Measurements from ENCODE around the gene UBE2QL1. TPM values are rescaled to one million over a fixed set of nuclear protein-coding genes. Genes with fewer than 3 reads are reported as not detected.

The UBE2QL1 gene
- total RNA-seq, 4 donors from 2014 or later = 0.37 to 0.96 (median 0.64) TPM; not detected in 1

DNA sequence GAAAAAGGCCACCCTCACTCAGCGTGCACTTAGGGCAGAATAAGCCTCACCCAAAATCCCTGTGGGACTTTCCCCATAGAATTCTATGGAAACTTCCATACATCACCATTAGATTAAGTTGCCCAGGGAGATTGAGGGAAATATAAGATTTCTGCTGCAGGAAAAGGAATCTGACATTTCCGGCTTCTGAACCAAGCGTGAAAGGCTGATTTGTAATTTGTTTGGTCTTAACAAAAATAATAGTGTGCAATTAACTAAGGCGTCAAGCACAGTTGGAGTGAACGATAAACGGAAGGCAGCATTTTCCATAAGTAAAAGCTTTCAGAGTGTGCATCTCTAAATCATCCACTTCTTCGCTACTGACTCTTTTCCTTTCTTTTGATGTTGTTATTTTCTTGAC, 14.0 kb downstream of the UBE2QL1 start:
- H3K27ac ChIP-seq = no peak overlapping the region
- H3K9me3 ChIP-seq = no peaks in the 10 kb centered on the region
- intact Hi-C loops (cut with DNase I; ENCODE audit: low total_unique reads) = no loop called here
- DNase-seq = no peak
- TF ChIP-seq POLR2A (IDR thresholded peaks at IDR 0.05) (no peak), EP300 (IDR thresholded peaks at IDR 0.05; ENCODE audit: low read depth) (no peak), POLR2AphosphoS5 (IDR thresholded peaks at IDR 0.05) (no peak)
- TF ChIP-seq, protein P1, sequence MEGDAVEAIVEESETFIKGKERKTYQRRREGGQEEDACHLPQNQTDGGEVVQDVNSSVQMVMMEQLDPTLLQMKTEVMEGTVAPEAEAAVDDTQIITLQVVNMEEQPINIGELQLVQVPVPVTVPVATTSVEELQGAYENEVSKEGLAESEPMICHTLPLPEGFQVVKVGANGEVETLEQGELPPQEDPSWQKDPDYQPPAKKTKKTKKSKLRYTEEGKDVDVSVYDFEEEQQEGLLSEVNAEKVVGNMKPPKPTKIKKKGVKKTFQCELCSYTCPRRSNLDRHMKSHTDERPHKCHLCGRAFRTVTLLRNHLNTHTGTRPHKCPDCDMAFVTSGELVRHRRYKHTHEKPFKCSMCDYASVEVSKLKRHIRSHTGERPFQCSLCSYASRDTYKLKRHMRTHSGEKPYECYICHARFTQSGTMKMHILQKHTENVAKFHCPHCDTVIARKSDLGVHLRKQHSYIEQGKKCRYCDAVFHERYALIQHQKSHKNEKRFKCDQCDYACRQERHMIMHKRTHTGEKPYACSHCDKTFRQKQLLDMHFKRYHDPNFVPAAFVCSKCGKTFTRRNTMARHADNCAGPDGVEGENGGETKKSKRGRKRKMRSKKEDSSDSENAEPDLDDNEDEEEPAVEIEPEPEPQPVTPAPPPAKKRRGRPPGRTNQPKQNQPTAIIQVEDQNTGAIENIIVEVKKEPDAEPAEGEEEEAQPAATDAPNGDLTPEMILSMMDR (IDR thresholded peaks at IDR 0.05) = no peak
- H3K36me3 ChIP-seq = no peaks in the 10 kb centered on the region
- in situ Hi-C loops (cut with MboI; ENCODE audit: low pct_ligation_motif_present in 1 of 4, low pct_unique_long_range_greater_than_20kb in 1 of 4, low sequenced_read_pairs in 3 of 4) = no loop called here
- 72 to 77% methylated on average over 7 of the region's 7 CpGs for WGBS, 2 donors (ENCODE audit: low coverage in 1 of 2)
- no peaks in the 10 kb centered on the region for H3K4me1 ChIP-seq
- H3K27me3 ChIP-seq = no peaks in the 10 kb centered on the region
- no peak overlapping the region for H3K4me3 ChIP-seq

DNA sequence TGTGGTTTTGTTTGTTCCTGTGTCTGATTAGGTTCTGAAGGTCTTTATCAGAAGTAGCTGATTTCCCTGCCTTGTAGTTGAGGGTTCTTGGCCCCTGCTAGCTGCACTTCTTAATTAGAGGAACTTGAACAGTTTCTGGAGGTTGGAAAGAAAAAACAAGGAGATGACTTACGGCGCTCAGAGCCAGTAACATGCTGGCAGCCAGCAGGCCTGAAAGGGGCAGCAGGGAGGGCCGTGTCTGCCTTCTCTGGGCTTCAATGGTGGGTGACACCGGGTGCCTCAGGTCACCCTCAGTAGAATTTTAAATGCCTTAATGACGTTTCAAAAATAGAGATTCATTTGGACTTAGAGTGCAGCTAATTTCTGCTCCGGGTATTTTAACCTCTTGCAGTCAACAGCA, 15.8 kb downstream of the UBE2QL1 start:
- TF ChIP-seq, protein P1 (IDR thresholded peaks at IDR 0.05) = no peak
- TF ChIP-seq EP300 (IDR thresholded peaks at IDR 0.05; ENCODE audit: low read depth) = no peak
- TF ChIP-seq POLR2AphosphoS5 (IDR thresholded peaks at IDR 0.05) = no peak
- no peak for TF ChIP-seq POLR2A (IDR thresholded peaks at IDR 0.05)
- no peak overlapping the region for H3K27ac ChIP-seq
- H3K27me3 ChIP-seq = no peaks in the 10 kb centered on the region
- DNase-seq = no peak
- H3K9me3 ChIP-seq = no peaks in the 10 kb centered on the region
- intact Hi-C loops (cut with DNase I; ENCODE audit: low total_unique reads) = no loop called here
- 70 to 75% methylated on average over 6 of the region's 6 CpGs for WGBS, 2 donors (ENCODE audit: low coverage in 1 of 2)
- H3K4me3 ChIP-seq = no peak overlapping the region
- in situ Hi-C loops (cut with MboI; ENCODE audit: low pct_ligation_motif_present in 1 of 4, low pct_unique_long_range_greater_than_20kb in 1 of 4, low sequenced_read_pairs in 3 of 4) = no loop called here
- no peaks in the 10 kb centered on the region for H3K4me1 ChIP-seq
- H3K36me3 ChIP-seq = no peaks in the 10 kb centered on the region

DNA sequence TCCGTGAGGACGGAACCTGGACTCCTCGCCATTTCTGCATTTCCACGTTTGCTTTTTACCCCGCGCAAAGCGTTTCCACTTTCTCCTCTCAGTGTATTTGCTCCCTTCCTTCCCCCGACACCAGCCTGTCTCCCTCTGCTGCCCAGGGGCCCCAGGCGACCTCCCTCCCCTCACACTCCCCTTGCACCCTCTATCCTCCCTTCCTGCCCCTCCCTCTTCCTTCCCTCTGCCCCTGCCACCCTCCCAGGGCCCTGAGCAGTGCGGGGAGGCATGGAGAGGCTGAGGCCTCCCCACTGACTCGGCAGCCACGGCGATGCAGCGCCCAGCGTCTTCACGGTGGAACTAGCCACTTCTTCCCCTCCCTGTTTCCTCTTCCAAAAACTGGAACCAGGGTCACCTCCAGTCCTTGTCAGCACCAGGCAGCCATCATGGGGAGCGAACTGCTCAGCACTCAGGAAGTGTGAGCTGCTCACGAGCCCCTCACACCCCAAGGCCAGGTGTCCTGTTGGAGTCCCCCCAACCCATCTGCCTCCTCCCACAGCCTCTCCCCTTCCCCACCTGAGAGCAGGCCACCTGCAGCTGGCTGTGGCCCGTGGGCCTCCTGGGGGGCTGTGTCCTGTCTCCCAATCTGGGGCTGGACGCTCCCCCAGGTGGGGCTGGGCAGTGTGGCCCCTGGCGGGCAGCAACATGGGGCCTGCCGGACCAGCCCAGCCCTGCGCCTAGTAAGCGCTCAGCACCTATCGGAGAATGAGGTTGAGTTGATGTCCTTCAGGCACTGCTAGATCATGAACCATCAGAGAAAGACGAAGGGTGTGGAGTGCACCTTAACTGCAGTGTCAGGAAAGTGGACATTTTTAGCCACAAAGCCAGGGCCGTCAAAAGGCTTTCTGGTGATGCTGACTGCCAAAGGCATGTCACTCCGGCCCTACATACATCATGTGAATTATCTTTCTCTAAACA, 17.5 kb downstream of the UBE2QL1 start:
- no peak overlapping the region for H3K4me3 ChIP-seq
- H3K9me3 ChIP-seq = no peaks in the 10 kb centered on the region
- no peaks in the 10 kb centered on the region for H3K4me1 ChIP-seq
- in situ Hi-C loops (cut with MboI; ENCODE audit: low pct_ligation_motif_present in 1 of 4, low pct_unique_long_range_greater_than_20kb in 1 of 4, low sequenced_read_pairs in 3 of 4) = no loop called here
- peak overlapping the region in 1 of 4 donors; percentile 34 for H3K27ac ChIP-seq
- no peak for DNase-seq
- no peaks in the 10 kb centered on the region for H3K36me3 ChIP-seq
- intact Hi-C loops (cut with DNase I; ENCODE audit: low total_unique reads) = no loop called here
- TF ChIP-seq, protein P1 (IDR thresholded peaks at IDR 0.05) = no peak
- 66 to 67% methylated on average over 14 to 28 of the region's 28 CpGs for WGBS, 2 donors (ENCODE audit: low coverage in 1 of 2)
- H3K27me3 ChIP-seq = no peaks in the 10 kb centered on the region

DNA sequence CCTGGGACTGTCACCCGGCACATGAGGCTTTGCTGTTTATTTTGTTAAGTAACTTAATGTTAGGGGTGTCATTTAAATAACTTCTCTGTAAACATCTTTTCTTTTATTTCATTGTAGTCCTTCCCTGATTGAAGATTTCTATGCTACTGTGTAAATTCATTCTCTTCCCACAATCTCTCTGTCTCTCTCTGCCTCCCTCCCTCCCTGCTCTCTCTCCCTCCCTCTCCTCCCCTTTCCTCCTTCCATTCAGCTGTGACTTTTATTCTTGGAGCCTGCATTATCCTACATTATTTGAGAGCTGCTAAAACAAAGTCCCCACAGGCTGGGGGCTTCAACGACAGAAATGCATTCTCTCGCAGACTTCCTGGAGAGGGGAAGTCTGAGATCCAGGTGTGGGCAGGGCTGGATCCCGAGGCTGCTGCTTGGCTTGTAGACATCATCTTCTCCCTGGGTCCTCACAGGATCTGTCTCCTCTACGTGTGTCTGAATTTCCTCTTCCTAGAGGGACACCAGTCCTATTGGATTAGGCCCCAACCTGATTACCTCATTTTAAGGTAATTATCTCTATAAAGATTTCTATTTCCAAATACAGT, 18.4 kb downstream of the UBE2QL1 start:
- Histone ChIP-seq H3K36me3 (no peaks in the 10 kb centered on the region), H3K4me1 (no peaks in the 10 kb centered on the region), H3K9me3 (no peaks in the 10 kb centered on the region), H3K27ac (peak overlapping the region in 1 of 4 donors; percentile 6), H3K27me3 (no peaks in the 10 kb centered on the region), H3K4me3 (no peak overlapping the region)
- in situ Hi-C loops (cut with MboI; ENCODE audit: low pct_ligation_motif_present in 1 of 4, low pct_unique_long_range_greater_than_20kb in 1 of 4, low sequenced_read_pairs in 3 of 4) (no loop called here), intact Hi-C loops (cut with DNase I; ENCODE audit: low total_unique reads) (no loop called here)
- DNase-seq = no peak
- WGBS, 2 donors (ENCODE audit: low coverage in 1 of 2) = 38 to 42% methylated on average over 1 to 5 of the region's 5 CpGs
- no peak for TF ChIP-seq POLR2A (IDR thresholded peaks at IDR 0.05)
- no peak for TF ChIP-seq POLR2AphosphoS5 (IDR thresholded peaks at IDR 0.05)
- TF ChIP-seq EP300 (IDR thresholded peaks at IDR 0.05; ENCODE audit: low read depth) = no peak
- TF ChIP-seq, protein P1 (IDR thresholded peaks at IDR 0.05) = no peak

All from transverse colon (tissue), 4 donors.